NB4 (cell line): ENCODE results near the gene GMPS.

ENCODE experiments used
- DNase-seq: peaks from one replicate; pipeline ENCODE4 v3.0.0; 2010; ENCODE audit warnings: low read depth
- H3K4me3 ChIP-seq: one replicate; pipeline ENCODE4 v1.5.1; 2011; ENCODE audit warnings: mild to moderate bottlenecking, low read depth, low read length, moderate library complexity
- MYC ChIP-seq: IDR thresholded peaks from 2 replicates; pipeline ENCODE4 v1.6.1; 2011; ENCODE audit warnings: low read depth, low read length
- POLR2A ChIP-seq: IDR thresholded peaks from 2 replicates; pipeline ENCODE4 v1.6.1; 2011; ENCODE audit warnings: mild to moderate bottlenecking; ENCODE audit not compliant: insufficient read length; ENCODE audit errors: extremely low read depth
- TF ChIP-seq, protein P1 (sequence below): IDR thresholded peaks from one replicate; pipeline ENCODE4 v1.5.1; 2012; ENCODE audit warnings: low read depth, low read length
- TF ChIP-seq, protein P2 (sequence below): IDR thresholded peaks from 2 replicates; pipeline ENCODE4 v1.6.1; 2011; ENCODE audit warnings: low read depth, low read length

GMPS gene

DNA sequence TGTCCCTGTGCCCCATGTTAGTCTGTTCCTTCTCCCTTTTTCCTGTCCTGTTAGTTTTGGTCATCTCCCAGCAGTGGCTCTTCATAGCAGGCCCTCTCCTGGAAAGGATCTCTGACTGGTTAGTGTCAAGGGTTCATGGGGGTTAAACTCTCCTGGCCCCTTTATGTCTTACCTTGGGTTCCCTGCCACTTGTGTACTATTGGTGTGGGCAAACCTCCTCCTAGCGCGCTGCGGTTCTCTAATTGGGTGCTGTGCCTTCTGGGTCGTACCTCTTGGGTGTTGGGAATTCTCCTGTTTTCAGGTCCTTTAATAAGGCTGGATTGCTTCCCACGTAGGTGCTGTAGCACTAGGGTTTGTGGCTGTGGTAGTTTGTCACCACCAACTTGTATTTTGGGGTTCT lies 18.8 kb downstream of the GMPS start:
- TF ChIP-seq, protein P1, sequence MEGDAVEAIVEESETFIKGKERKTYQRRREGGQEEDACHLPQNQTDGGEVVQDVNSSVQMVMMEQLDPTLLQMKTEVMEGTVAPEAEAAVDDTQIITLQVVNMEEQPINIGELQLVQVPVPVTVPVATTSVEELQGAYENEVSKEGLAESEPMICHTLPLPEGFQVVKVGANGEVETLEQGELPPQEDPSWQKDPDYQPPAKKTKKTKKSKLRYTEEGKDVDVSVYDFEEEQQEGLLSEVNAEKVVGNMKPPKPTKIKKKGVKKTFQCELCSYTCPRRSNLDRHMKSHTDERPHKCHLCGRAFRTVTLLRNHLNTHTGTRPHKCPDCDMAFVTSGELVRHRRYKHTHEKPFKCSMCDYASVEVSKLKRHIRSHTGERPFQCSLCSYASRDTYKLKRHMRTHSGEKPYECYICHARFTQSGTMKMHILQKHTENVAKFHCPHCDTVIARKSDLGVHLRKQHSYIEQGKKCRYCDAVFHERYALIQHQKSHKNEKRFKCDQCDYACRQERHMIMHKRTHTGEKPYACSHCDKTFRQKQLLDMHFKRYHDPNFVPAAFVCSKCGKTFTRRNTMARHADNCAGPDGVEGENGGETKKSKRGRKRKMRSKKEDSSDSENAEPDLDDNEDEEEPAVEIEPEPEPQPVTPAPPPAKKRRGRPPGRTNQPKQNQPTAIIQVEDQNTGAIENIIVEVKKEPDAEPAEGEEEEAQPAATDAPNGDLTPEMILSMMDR = no peak
- TF ChIP-seq MYC = no peak
- no peak for TF ChIP-seq POLR2A
- TF ChIP-seq, protein P2, sequence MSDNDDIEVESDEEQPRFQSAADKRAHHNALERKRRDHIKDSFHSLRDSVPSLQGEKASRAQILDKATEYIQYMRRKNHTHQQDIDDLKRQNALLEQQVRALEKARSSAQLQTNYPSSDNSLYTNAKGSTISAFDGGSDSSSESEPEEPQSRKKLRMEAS = no peak
- no peak overlapping the region for H3K4me3 ChIP-seq
- no peak for DNase-seq

DNA sequence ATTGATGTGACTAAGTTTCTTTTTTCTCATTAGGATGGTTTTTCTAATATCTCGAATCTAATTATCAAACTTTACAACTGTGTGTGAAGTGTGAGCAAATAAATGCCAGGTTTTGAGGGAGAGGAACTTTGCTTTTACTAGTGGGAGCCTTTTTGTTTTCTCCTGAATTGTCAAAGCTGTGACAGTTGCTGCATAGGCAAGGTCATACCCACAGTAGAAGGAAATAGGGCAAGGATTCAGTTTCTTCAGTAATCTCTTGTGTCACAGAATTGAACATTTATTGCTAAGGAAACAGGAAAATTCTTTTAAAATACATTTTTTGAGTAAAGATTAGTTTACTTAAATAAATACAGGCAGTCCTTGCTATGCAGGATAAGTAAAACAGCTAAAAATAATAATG lies 19.5 kb downstream of the GMPS start:
- no peak overlapping the region for H3K4me3 ChIP-seq
- no peak for DNase-seq
- TF ChIP-seq, protein P2 = no peak
- TF ChIP-seq, protein P1 = no peak
- no peak for TF ChIP-seq POLR2A
- no peak for TF ChIP-seq MYC

DNA sequence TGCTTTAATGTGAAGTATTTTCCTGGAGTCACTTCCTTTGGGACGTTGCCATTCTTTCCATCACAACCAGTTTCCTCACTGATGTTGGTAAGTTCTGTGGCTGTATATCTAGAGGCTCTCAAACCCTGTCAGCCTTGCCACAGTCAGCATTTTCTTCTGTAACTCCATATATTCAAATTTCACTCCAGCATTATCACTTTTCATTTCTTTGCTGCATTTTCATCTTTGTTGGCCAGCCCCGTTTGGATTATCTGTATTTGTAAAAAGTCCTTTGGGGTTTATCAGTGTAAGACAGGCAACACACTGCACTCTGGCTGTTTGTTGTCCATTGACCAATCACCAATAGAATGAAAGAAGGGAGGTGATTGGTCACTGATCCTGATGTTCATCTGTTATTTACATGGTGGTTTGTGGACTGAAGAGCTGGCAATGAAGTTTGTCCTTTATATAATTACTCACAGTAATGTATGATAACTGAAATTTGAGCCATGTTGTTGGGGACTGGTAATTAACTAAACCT lies 20.3 kb downstream of the GMPS start:
- DNase-seq = no peak
- TF ChIP-seq POLR2A = no peak
- TF ChIP-seq, protein P2 = no peak
- TF ChIP-seq MYC = no peak
- TF ChIP-seq, protein P1 = no peak
- no peak overlapping the region for H3K4me3 ChIP-seq

DNA sequence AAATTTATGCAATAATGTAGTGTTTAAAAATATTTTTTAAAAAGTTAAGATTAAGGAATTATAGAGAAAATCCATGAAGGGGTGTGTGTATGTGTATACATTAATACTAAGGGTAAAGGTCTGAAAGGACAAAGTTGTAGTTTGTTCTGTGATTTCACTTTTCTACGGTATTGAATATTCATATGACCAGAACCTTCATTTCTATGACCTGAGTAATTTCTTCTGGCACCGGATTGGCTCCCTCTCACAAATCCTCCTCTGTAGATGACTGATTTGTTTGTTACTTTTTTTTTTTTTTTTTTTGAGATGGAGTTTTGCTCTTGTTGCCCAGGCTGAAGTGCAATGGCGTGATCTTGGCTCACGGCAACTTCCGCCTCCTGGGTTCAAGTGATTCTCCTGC lies 20.9 kb downstream of the GMPS start:
- TF ChIP-seq POLR2A (no peak), MYC (no peak)
- TF ChIP-seq, protein P1 = no peak
- TF ChIP-seq, protein P2 = no peak
- no peak overlapping the region for H3K4me3 ChIP-seq
- DNase-seq = no peak

DNA sequence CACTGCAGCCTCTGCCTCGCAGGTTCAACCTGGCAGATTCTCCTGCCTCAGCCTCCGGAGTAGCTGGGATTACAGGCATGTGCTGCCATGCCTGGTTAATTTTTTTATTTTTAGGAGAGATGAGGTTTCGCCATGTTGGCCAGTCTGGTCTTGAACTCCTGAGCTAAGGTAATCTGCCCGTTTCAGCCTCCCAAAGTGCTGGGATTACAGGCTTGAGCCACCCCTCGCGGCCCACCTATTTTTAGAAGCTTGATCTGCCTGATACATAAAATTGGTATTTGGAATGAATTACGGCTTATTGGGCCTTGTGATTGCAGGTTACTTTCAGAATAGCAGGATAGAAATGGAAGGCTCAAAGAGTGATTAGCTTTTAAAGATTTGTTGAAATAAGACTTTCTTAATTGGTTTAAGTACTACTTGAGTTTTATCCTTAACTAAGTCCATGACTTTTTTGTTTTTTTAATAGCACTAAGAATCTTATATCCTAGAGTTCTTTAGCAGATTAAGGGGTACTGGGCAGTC lies 25.0 kb downstream of the GMPS start:
- TF ChIP-seq, protein P2 = no peak
- TF ChIP-seq, protein P1 = no peak
- TF ChIP-seq POLR2A (no peak), MYC (no peak)
- H3K4me3 ChIP-seq = no peak overlapping the region
- DNase-seq = no peak

DNA sequence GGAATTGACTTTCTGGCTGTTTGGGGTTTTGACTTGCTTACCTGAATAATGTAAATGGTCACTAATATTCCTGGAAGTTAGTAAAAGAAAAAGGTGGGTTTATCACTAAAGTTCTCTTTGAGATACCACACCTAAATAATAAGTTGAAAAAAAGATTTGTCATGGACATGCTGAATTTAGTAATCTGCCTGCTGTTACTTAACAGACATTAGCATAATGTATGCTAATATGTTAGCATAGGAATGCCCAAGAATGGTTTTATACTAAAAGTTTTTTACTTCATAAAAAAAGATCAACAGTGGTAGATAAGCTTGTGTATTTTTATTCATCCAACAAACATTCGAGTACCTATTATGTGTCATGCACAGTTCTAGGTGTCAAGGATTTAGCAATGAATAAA lies 36.5 kb downstream of the GMPS start:
- DNase-seq = no peak
- TF ChIP-seq, protein P1 = no peak
- no peak for TF ChIP-seq POLR2A
- TF ChIP-seq MYC = no peak
- TF ChIP-seq, protein P2 = no peak
- H3K4me3 ChIP-seq = no peak overlapping the region
